Ishikawa (cell line): ENCODE data around the gene LINC01488.

ENCODE experiments used
- CEBPB ChIP-seq: IDR thresholded peaks from 2 replicates; pipeline ENCODE4 v1.6.1; 2012
- EGR1 ChIP-seq: IDR thresholded peaks from 2 replicates; pipeline ENCODE4 v1.6.1; 2012
- EP300 ChIP-seq: IDR thresholded peaks from 2 replicates; pipeline ENCODE4 v1.6.1; 2012; ENCODE audit warnings: borderline replicate concordance
- FOXM1 ChIP-seq: IDR thresholded peaks from 2 replicates; pipeline ENCODE4 v1.6.1; 2012; ENCODE audit warnings: low read depth, borderline replicate concordance
- TEAD4 ChIP-seq: IDR thresholded peaks from 2 replicates; pipeline ENCODE4 v1.6.1; 2012
- YY1 ChIP-seq: IDR thresholded peaks from 2 replicates; pipeline ENCODE4 v1.6.1; 2012; ENCODE audit warnings: low read depth
- TF ChIP-seq, protein P1 (sequence below): IDR thresholded peaks from 2 replicates; pipeline ENCODE4 v1.6.1; 2012; ENCODE audit warnings: low read depth, mild to moderate bottlenecking
- TF ChIP-seq, protein P2 (sequence below): IDR thresholded peaks from 2 replicates; pipeline ENCODE4 v1.6.1; 2012
- TF ChIP-seq, protein P3 (sequence below): IDR thresholded peaks from 2 replicates; pipeline ENCODE4 v1.6.1; 2012

DNA sequence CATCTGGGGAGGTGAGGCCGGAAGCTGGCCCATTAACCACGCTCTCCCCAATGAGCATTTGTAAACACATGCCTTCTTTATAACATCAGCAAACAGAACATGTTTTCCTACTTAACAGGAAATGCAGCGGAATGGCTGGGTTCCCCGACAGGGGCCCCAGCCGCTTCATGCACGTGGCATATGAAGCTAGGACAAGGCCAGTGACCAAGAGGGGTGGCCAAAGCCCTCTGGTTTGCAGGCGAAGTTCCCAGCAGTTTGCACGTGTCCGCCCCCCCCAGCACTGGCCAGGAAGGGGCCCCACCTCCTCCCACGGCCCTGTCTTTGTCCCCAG is 38.7 kb upstream of the LINC01488 start:
- TF ChIP-seq EGR1 (no peak), EP300 (no peak), CEBPB (no peak), FOXM1 (no peak), TEAD4 (peak; percentile 8; the same call in 1 of the 2 replicates), YY1 (no peak)
- TF ChIP-seq, protein P1, sequence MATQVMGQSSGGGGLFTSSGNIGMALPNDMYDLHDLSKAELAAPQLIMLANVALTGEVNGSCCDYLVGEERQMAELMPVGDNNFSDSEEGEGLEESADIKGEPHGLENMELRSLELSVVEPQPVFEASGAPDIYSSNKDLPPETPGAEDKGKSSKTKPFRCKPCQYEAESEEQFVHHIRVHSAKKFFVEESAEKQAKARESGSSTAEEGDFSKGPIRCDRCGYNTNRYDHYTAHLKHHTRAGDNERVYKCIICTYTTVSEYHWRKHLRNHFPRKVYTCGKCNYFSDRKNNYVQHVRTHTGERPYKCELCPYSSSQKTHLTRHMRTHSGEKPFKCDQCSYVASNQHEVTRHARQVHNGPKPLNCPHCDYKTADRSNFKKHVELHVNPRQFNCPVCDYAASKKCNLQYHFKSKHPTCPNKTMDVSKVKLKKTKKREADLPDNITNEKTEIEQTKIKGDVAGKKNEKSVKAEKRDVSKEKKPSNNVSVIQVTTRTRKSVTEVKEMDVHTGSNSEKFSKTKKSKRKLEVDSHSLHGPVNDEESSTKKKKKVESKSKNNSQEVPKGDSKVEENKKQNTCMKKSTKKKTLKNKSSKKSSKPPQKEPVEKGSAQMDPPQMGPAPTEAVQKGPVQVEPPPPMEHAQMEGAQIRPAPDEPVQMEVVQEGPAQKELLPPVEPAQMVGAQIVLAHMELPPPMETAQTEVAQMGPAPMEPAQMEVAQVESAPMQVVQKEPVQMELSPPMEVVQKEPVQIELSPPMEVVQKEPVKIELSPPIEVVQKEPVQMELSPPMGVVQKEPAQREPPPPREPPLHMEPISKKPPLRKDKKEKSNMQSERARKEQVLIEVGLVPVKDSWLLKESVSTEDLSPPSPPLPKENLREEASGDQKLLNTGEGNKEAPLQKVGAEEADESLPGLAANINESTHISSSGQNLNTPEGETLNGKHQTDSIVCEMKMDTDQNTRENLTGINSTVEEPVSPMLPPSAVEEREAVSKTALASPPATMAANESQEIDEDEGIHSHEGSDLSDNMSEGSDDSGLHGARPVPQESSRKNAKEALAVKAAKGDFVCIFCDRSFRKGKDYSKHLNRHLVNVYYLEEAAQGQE = no peak
- TF ChIP-seq, protein P2, sequence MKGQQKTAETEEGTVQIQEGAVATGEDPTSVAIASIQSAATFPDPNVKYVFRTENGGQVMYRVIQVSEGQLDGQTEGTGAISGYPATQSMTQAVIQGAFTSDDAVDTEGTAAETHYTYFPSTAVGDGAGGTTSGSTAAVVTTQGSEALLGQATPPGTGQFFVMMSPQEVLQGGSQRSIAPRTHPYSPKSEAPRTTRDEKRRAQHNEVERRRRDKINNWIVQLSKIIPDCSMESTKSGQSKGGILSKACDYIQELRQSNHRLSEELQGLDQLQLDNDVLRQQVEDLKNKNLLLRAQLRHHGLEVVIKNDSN = no peak
- TF ChIP-seq, protein P3, sequence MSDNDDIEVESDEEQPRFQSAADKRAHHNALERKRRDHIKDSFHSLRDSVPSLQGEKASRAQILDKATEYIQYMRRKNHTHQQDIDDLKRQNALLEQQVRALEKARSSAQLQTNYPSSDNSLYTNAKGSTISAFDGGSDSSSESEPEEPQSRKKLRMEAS = peak; percentile 91
